Upper lobe of left lung (tissue), 6 donors: Measurements from ENCODE around the gene LHFPL2. TPM values are rescaled to one million over a fixed set of nuclear protein-coding genes. Genes with fewer than 3 reads are reported as not detected.
A peak's percentile ranks its signal among the peaks of the same experiment; 100 is the strongest.

Source experiments
- ATAC-seq, 2 donors: fragments of 200-7000 bp; cut with Tn5 transposase; one replicate each; pipeline ENCODE4 v1.9.1; 2022; ENCODE audit warnings: mild to moderate bottlenecking in 2 of 2, moderate library complexity in 2 of 2; ENCODE audit not compliant: low FRiP score in 2 of 2
- DNase-seq, 2 donors: peaks; one replicate each; pipeline ENCODE4 v3.0.0-alpha.2; 2019 to 2020
- H3K27ac ChIP-seq, 4 donors: fragments of 200-600 bp; sonication (generic); one replicate each; pipeline ENCODE4 v1.5.1; 2016 to 2019
- H3K27me3 ChIP-seq, 4 donors: fragments of 200-600 bp; sonication (generic); one replicate each; pipeline ENCODE4 v1.5.1; 2017 to 2019
- H3K36me3 ChIP-seq, 4 donors: fragments of 200-600 bp; sonication (generic); one replicate each; pipeline ENCODE4 v1.5.1; 2016 to 2019
- H3K4me1 ChIP-seq, 4 donors: fragments of 200-600 bp; sonication (generic); one replicate each; pipeline ENCODE4 v1.5.1; 2018 to 2019
- H3K4me3 ChIP-seq, 4 donors: fragments of 200-600 bp; sonication (generic); one replicate each; pipeline ENCODE4 v1.5.1; 2017 to 2019; ENCODE audit warnings: mild to moderate bottlenecking in 2 of 4, moderate library complexity in 1 of 4
- H3K9me3 ChIP-seq, 4 donors: fragments of 200-600 bp; sonication (generic); one replicate each; pipeline ENCODE4 v1.5.1; 2018 to 2019
- EP300 ChIP-seq, 4 donors: sonication (generic); formaldehyde crosslinking; IDR thresholded peaks; one replicate each; pipeline ENCODE4 v1.5.1; 2017; ENCODE audit warnings: antibody characterized with exemption in 4 of 4, control low read depth in 2 of 4
- POLR2A ChIP-seq, 4 donors: fragments of 450-650 bp; IDR thresholded peaks; one replicate each; pipeline ENCODE4 v1.5.1; 2016 to 2017; ENCODE audit warnings: antibody characterized with exemption in 4 of 4, mild to moderate bottlenecking in 2 of 4
- POLR2AphosphoS5 ChIP-seq, 2 donors: sonication (generic); formaldehyde crosslinking; IDR thresholded peaks; one replicate each; pipeline ENCODE4 v1.5.1; 2017; ENCODE audit warnings: antibody characterized with exemption in 2 of 2
- WGBS, 2 donors: methylation state at CpG; one replicate each; pipeline ENCODE4 v1.1.5; 2017 to 2018; 5-methylcytosine and 5-hydroxymethylcytosine counted together
- total RNA-seq, 6 donors: library from RNA; depleted of rRNA in 4 of 6; stranded (reverse); fragments of >200 nt in 4 of 6; gene quantifications; one replicate each; pipeline versions ENCODE4 v1.1.0 to v1.2.1, GENCODE V29; 2016 to 2021
- TF ChIP-seq, protein P1 (sequence below), 6 experiments: fragments of 450-650 bp in 4 of 6; fragments of 200-600 bp in 2 of 6; sonication (generic) in 2 of 6; IDR thresholded peaks; one replicate each; pipeline ENCODE4 v1.5.1; 2016 to 2019; ENCODE audit warnings: antibody characterized with exemption in 6 of 6
- donor health status: DM: no; HTN: no; CAD: no; lungs with moderate emphysema.
- donor health status: DM: no; HTN: yes; CAD: no; lungs with severe emphysema.

LHFPL2 gene
- total RNA-seq, 6 donors from 2014 or later: 17.3 to 69.5 (median 32.9) TPM

DNA sequence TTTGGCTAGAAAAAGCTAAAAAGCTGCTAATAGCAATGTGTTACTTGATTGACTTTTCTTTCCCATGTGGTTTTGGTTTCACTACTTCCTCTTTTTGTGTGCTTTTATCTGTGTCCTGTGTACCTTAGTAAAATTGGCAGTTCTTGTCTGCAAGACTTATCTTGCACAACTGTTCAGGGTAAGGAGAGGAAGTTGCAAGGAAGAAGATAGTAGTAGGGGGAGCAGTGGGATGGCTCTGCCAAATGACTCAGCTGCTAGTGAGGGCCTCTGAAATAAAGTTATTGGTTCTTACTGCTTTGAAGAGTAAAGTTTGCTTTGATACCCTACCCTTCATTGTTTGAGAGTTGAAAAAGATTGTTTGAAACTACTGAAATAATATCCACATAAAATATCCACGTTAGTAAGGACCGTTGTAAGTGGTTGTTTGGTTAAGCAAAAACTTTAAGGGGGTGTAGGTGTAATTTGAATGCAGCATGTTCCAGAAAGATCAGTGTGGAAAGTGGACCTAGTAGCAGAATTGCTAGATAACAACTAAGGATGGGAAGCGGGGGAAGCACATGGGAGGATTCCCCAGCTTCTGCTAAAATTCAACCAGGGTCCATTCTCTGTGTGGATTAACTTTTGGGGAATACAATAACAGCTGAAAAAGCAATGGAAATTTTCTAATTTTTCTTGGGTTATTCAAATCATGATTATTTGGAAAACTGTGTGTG, 164.6 kb downstream of the LHFPL2 start:
- peak; percentile 79 to 91 for ATAC-seq
- TF ChIP-seq EP300 (IDR thresholded peaks at IDR 0.05) (peak in 1 of 4 donors; percentile 25), POLR2A (IDR thresholded peaks at IDR 0.05) (peak in 1 of 4 donors; percentile 30), POLR2AphosphoS5 (IDR thresholded peaks at IDR 0.05) (peak in 1 of 2 donors; percentile 51)
- TF ChIP-seq, protein P1, sequence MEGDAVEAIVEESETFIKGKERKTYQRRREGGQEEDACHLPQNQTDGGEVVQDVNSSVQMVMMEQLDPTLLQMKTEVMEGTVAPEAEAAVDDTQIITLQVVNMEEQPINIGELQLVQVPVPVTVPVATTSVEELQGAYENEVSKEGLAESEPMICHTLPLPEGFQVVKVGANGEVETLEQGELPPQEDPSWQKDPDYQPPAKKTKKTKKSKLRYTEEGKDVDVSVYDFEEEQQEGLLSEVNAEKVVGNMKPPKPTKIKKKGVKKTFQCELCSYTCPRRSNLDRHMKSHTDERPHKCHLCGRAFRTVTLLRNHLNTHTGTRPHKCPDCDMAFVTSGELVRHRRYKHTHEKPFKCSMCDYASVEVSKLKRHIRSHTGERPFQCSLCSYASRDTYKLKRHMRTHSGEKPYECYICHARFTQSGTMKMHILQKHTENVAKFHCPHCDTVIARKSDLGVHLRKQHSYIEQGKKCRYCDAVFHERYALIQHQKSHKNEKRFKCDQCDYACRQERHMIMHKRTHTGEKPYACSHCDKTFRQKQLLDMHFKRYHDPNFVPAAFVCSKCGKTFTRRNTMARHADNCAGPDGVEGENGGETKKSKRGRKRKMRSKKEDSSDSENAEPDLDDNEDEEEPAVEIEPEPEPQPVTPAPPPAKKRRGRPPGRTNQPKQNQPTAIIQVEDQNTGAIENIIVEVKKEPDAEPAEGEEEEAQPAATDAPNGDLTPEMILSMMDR (IDR thresholded peaks at IDR 0.05): no peak
- H3K36me3 ChIP-seq: peaks cover 0 to 20% (median 15%) of the 10 kb centered on the region in 4 donors
- no peaks in the 10 kb centered on the region for H3K27me3 ChIP-seq
- 46 to 48% methylated on average over 3 of the region's 3 CpGs for WGBS, 2 donors
- DNase-seq: peak in 1 of 2 donors; percentile 31
- no peaks in the 10 kb centered on the region for H3K9me3 ChIP-seq
- no peak overlapping the region for H3K4me3 ChIP-seq
- H3K27ac ChIP-seq: peak overlapping the region in 3 of 4 donors; percentile 33 to 75 (median 68)
- peaks cover 12 to 24% (median 19%) of the 10 kb centered on the region in 4 donors for H3K4me1 ChIP-seq

DNA sequence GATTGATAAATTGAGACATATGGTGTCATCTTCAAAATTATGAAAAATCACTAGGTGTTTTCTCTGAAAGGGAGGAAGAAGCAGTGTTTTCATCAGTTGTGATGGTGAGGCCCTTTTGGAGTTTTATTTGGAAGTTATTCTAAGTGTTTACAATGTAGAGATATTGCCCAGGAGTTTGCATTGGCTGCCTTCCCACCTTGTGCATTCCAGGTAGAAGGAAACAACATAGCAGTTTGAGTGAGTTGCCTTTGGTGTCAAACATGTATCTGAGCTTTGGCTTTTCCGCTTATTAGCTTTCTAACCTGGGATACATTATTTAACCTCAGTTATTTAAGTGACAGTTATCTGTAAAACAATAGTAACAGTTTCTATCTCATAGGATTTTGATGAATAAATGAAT, 165.6 kb downstream of the LHFPL2 start:
- H3K36me3 ChIP-seq: peaks cover 0 to 11% (median 7%) of the 10 kb centered on the region in 4 donors
- DNase-seq (no peak), ATAC-seq (no peak)
- peaks cover 8 to 24% (median 19%) of the 10 kb centered on the region in 4 donors for H3K4me1 ChIP-seq
- 83 to 84% methylated on average over 1 of the region's 1 CpG for WGBS, 2 donors
- H3K9me3 ChIP-seq: no peaks in the 10 kb centered on the region
- TF ChIP-seq POLR2A (IDR thresholded peaks at IDR 0.05): no peak
- no peak for TF ChIP-seq EP300 (IDR thresholded peaks at IDR 0.05)
- TF ChIP-seq POLR2AphosphoS5 (IDR thresholded peaks at IDR 0.05): no peak
- TF ChIP-seq, protein P1 (IDR thresholded peaks at IDR 0.05): no peak
- no peak overlapping the region for H3K4me3 ChIP-seq
- no peaks in the 10 kb centered on the region for H3K27me3 ChIP-seq
- H3K27ac ChIP-seq: peak overlapping the region in 2 of 4 donors; percentile 68 to 75

DNA sequence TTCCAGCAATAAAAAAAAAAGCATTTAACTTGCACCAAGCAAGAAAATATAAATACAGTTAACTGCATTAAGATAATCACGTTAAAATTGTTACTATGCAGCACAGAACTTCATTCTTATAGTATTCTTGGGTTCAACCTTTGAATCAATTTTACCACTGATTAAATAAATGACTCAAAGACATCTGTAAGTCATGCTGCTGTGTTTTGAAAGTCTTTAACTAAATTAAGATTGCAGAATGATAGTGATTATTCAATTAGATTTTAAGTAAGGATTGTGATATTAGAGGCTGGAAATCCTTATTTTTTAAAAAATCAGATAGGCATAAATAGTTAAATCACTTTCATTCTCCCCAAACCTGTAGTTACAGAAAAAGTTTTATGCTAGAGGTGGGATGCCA, 171.8 kb downstream of the LHFPL2 start:
- no peaks in the 10 kb centered on the region for H3K9me3 ChIP-seq
- DNase-seq (no peak), ATAC-seq (no peak)
- no peaks in the 10 kb centered on the region for H3K36me3 ChIP-seq
- 93 to 100% methylated on average over 1 of the region's 1 CpG for WGBS, 2 donors
- H3K27me3 ChIP-seq: no peaks in the 10 kb centered on the region
- no peak overlapping the region for H3K27ac ChIP-seq
- TF ChIP-seq EP300 (IDR thresholded peaks at IDR 0.05) (no peak), POLR2AphosphoS5 (IDR thresholded peaks at IDR 0.05) (no peak), POLR2A (IDR thresholded peaks at IDR 0.05) (no peak)
- TF ChIP-seq, protein P1 (IDR thresholded peaks at IDR 0.05): no peak
- no peaks in the 10 kb centered on the region for H3K4me1 ChIP-seq
- H3K4me3 ChIP-seq: no peak overlapping the region

DNA sequence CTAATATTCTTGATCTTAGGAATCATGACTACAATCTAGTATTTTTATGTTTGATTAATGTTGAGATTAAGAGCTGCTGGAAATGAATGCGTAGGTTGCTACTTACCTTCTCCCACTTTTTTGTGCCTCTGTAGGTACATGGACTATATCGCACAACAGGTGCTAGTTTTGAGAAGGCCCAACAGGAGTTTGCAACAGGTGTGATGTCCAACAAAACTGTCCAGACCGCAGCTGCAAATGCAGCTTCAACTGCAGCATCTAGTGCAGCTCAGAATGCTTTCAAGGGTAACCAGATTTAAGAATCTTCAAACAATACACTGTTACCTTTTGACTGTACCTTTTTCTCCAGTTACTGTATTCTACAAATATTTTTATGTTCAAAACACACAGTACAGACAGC, 173.2 kb downstream of the LHFPL2 start:
- ATAC-seq (no peak), DNase-seq (no peak)
- 97 to 99% methylated on average over 3 of the region's 3 CpGs for WGBS, 2 donors

More for the DNA sequence above, 173.2 kb downstream of the LHFPL2 start:
- Histone ChIP-seq H3K4me3 (no peak overlapping the region), H3K4me1 (no peaks in the 10 kb centered on the region), H3K9me3 (no peaks in the 10 kb centered on the region), H3K27ac (no peak overlapping the region), H3K36me3 (no peaks in the 10 kb centered on the region), H3K27me3 (no peaks in the 10 kb centered on the region)
- TF ChIP-seq POLR2AphosphoS5 (IDR thresholded peaks at IDR 0.05): no peak
- TF ChIP-seq POLR2A (IDR thresholded peaks at IDR 0.05): no peak
- TF ChIP-seq EP300 (IDR thresholded peaks at IDR 0.05): no peak
- TF ChIP-seq, protein P1 (IDR thresholded peaks at IDR 0.05): no peak
